HEK293 (cell line): ENCODE results near the gene TMEM220.

Experiments used
- CTCF ChIA-PET: fragments of 350-600 bp; formaldehyde crosslinking; extraction: SDS; loops from one replicate; lab custom pipeline; 2021; ENCODE audit warnings: antibody characterized with exemption; lab: Yijun Ruan, JAX
- POLR2A ChIA-PET: fragments of 300-600 bp; formaldehyde crosslinking; extraction: SDS; loops from one replicate; lab custom pipeline; 2020; ENCODE audit warnings: antibody characterized with exemption, inconsistent platforms; lab: Yijun Ruan, JAX
- H3K27ac ChIP-seq: fragments of 200-500 bp; sonication (Bioruptor generic); 2 replicates; pipeline ENCODE4 v1.5.1; 2014; ENCODE audit warnings: low read depth, low read length, control low read depth, inconsistent platforms; ENCODE audit errors: extremely low read depth
- H3K36me3 ChIP-seq, 2 experiments: fragments of 200-500 bp in 1 of 2; sonication (Bioruptor generic) in 1 of 2; 1 replicate in 1 of 2; 2 replicates in 1 of 2; pipeline ENCODE4 v1.5.1; 2014 to 2017; ENCODE audit warnings: inconsistent platforms in 2 of 2, low read length in 2 of 2; ENCODE audit not compliant: control insufficient read depth in 2 of 2, insufficient read depth in 1 of 2
- H3K4me1 ChIP-seq: fragments of 200-500 bp; sonication (Bioruptor generic); 2 replicates; pipeline ENCODE4 v1.5.1; 2014; ENCODE audit warnings: mild to moderate bottlenecking, low read length, inconsistent platforms; ENCODE audit not compliant: control insufficient read depth, insufficient read depth
- H3K4me3 ChIP-seq: 2 replicates; pipeline ENCODE4 v1.5.1; 2011; ENCODE audit warnings: low read depth, mild to moderate bottlenecking, control low read depth, low read length, moderate library complexity
- H3K9me3 ChIP-seq: fragments of 200-500 bp; sonication (Bioruptor generic); 2 replicates; pipeline ENCODE4 v1.5.1; 2014; ENCODE audit warnings: low read depth, low read length, inconsistent platforms; ENCODE audit not compliant: control insufficient read depth, insufficient read depth
- BCL6B ChIP-seq: fragments of 450-650 bp; formaldehyde crosslinking; IDR thresholded peaks from 2 replicates; pipeline ENCODE4 v1.5.1; 2017; ENCODE audit warnings: missing biosample characterization, missing genetic modification characterization
- CTCF ChIP-seq: fragments of 450-650 bp; formaldehyde crosslinking; IDR thresholded peaks from 2 replicates; pipeline ENCODE4 v1.5.1; 2016; ENCODE audit warnings: missing biosample characterization, missing genetic modification characterization
- EGR2 ChIP-seq: fragments of 450-650 bp; formaldehyde crosslinking; IDR thresholded peaks from 2 replicates; pipeline ENCODE4 v1.5.1; 2016; ENCODE audit warnings: low read depth, missing biosample characterization, missing genetic modification characterization
- FEZF1 ChIP-seq: fragments of 450-650 bp; formaldehyde crosslinking; IDR thresholded peaks from 2 replicates; pipeline ENCODE4 v1.5.1; 2016; ENCODE audit warnings: missing biosample characterization, missing genetic modification characterization
- GLIS2 ChIP-seq: fragments of 450-650 bp; formaldehyde crosslinking; IDR thresholded peaks from 2 replicates; pipeline ENCODE4 v1.5.1; 2016; ENCODE audit warnings: missing biosample characterization, missing genetic modification characterization
- HOXA7 ChIP-seq: sonication (generic); formaldehyde crosslinking; IDR thresholded peaks from 2 replicates; pipeline ENCODE4 v1.8.1; 2022; ENCODE audit warnings: missing genetic modification reagents, borderline replicate concordance
- SALL2 ChIP-seq: fragments of 450-650 bp; formaldehyde crosslinking; IDR thresholded peaks from 2 replicates; pipeline ENCODE4 v1.5.0; 2017; ENCODE audit warnings: missing biosample characterization, mild to moderate bottlenecking, missing genetic modification characterization, borderline replicate concordance
- SETDB1 ChIP-seq: IDR thresholded peaks from one replicate; pipeline ENCODE4 v1.6.1; 2017; ENCODE audit warnings: mild to moderate bottlenecking, low read length, moderate library complexity, mixed read lengths; ENCODE audit not compliant: insufficient read length
- TCF7L2 ChIP-seq: IDR thresholded peaks from 2 replicates; pipeline ENCODE4 v1.6.1; 2011; ENCODE audit warnings: low read depth, mild to moderate bottlenecking, inconsistent platforms, low read length, moderate library complexity, borderline replicate concordance
- ZBTB8A ChIP-seq: fragments of 450-650 bp; formaldehyde crosslinking; IDR thresholded peaks from 2 replicates; pipeline ENCODE4 v1.5.1; 2016; ENCODE audit warnings: missing biosample characterization, missing genetic modification characterization
- ZNF155 ChIP-seq: fragments of 450-650 bp; formaldehyde crosslinking; IDR thresholded peaks from 2 replicates; pipeline ENCODE4 v1.5.1; 2016; ENCODE audit warnings: missing biosample characterization, missing genetic modification characterization
- ZNF174 ChIP-seq: fragments of 450-650 bp; formaldehyde crosslinking; IDR thresholded peaks from 2 replicates; pipeline ENCODE4 v1.5.0; 2017; ENCODE audit warnings: missing biosample characterization, mild to moderate bottlenecking, missing genetic modification characterization
- ZNF23 ChIP-seq: fragments of 450-650 bp; formaldehyde crosslinking; IDR thresholded peaks from 2 replicates; pipeline ENCODE4 v1.5.1; 2016; ENCODE audit warnings: missing biosample characterization, missing genetic modification characterization, borderline replicate concordance
- ZNF366 ChIP-seq: fragments of 450-650 bp; formaldehyde crosslinking; conservative IDR thresholded peaks from 2 replicates; pipeline ENCODE4 v1.5.1; 2016; ENCODE audit warnings: missing biosample characterization, missing genetic modification characterization
- ZNF423 ChIP-seq: fragments of 450-650 bp; formaldehyde crosslinking; IDR thresholded peaks from 2 replicates; pipeline ENCODE4 v1.5.1; 2016; ENCODE audit warnings: missing biosample characterization, missing genetic modification characterization
- ZNF433 ChIP-seq: fragments of 450-650 bp; formaldehyde crosslinking; IDR thresholded peaks from 2 replicates; pipeline ENCODE4 v1.5.1; 2016; ENCODE audit warnings: missing biosample characterization, missing genetic modification characterization, low read depth
- ZNF501 ChIP-seq: fragments of 450-650 bp; formaldehyde crosslinking; IDR thresholded peaks from 2 replicates; pipeline ENCODE4 v1.5.1; 2016; ENCODE audit warnings: missing biosample characterization, missing genetic modification characterization
- ZNF555 ChIP-seq: fragments of 450-650 bp; formaldehyde crosslinking; conservative IDR thresholded peaks from 2 replicates; pipeline ENCODE4 v1.5.1; 2017; ENCODE audit warnings: missing biosample characterization, mild to moderate bottlenecking, missing genetic modification characterization, inconsistent platforms
- ZNF600 ChIP-seq: fragments of 450-650 bp; formaldehyde crosslinking; IDR thresholded peaks from 2 replicates; pipeline ENCODE4 v1.5.1; 2016; ENCODE audit warnings: missing biosample characterization, missing genetic modification characterization
- ZNF610 ChIP-seq: fragments of 450-650 bp; formaldehyde crosslinking; IDR thresholded peaks from 2 replicates; pipeline ENCODE4 v1.5.1; 2016; ENCODE audit warnings: missing biosample characterization, missing genetic modification characterization, borderline replicate concordance
- ZNF624 ChIP-seq: fragments of 450-650 bp; formaldehyde crosslinking; IDR thresholded peaks from 2 replicates; pipeline ENCODE4 v1.5.1; 2017; ENCODE audit warnings: missing biosample characterization, missing genetic modification characterization

The TMEM220 gene

GRCh38 chr17:10772425-10773380 lies 42.9 kb upstream of the TMEM220 start:
- H3K27ac ChIP-seq, result no peak overlapping the region
- no peaks in the 10 kb centered on the region for H3K4me1 ChIP-seq
- H3K9me3 ChIP-seq, result no peaks in the 10 kb centered on the region
- CTCF ChIA-PET, result interaction anchor here (0.6 to 2.9 kb wide), 19 partner anchors 9 to 1234 kb away, joined by 3 to 21 read pairs (median 4); no protein-coding TSS in a partner anchor
- TF ChIP-seq CTCF (tag by site-specific recombination) (peak; percentile 46; the same call in 1 of the 2 replicates), SETDB1 (peak; percentile 63), SALL2 (tag by site-specific recombination) (no peak)
- POLR2A ChIA-PET, result no interaction called here
- no peak overlapping the region for H3K4me3 ChIP-seq
- no peaks in the 10 kb centered on the region for H3K36me3 ChIP-seq

- no peaks in the 10 kb centered on the region; the same call in 1 of the 2 replicates for H3K9me3 ChIP-seq
- CTCF ChIA-PET, result interaction anchor here (2.9 kb wide), 1 partner anchor 74 kb away, joined by 21 read pairs; no protein-coding TSS in a partner anchor
- H3K4me3 ChIP-seq, result no peak overlapping the region
- POLR2A ChIA-PET, result no interaction called here
- TF ChIP-seq ZNF174 (tag by site-specific recombination), result no peak
- TF ChIP-seq ZNF23 (tag by site-specific recombination), result no peak
- TF ChIP-seq BCL6B, result no peak
- TF ChIP-seq SETDB1, result no peak
- TF ChIP-seq HOXA7 (CRISPR knock-in tag), result no peak
- TF ChIP-seq EGR2 (tag by site-specific recombination), result no peak
- no peaks in the 10 kb centered on the region for H3K4me1 ChIP-seq
- H3K27ac ChIP-seq, result no peak overlapping the region
- H3K36me3 ChIP-seq, result no peaks in the 10 kb centered on the region
Measured at GRCh38 chr17:10771148-10771547, 41.3 kb upstream of the TMEM220 start.

GRCh38 chr17:10769840-10770239 lies 40.0 kb upstream of the TMEM220 start:
- no peaks in the 10 kb centered on the region for H3K4me1 ChIP-seq
- TF ChIP-seq ZNF433 (tag by site-specific recombination) (no peak), TCF7L2 (no peak), ZNF624 (tag by site-specific recombination) (no peak), ZBTB8A (tag by site-specific recombination) (no peak)
- TF ChIP-seq, all 188 proteins: peak for 0
- H3K27ac ChIP-seq, result no peak overlapping the region
- no peak overlapping the region for H3K4me3 ChIP-seq
- H3K36me3 ChIP-seq, result no peaks in the 10 kb centered on the region
- H3K9me3 ChIP-seq, result no peaks in the 10 kb centered on the region; the same call in 1 of the 2 replicates
- POLR2A ChIA-PET, result no interaction called here
- CTCF ChIA-PET, result interaction anchor here (0.5 to 1.1 kb wide), 2 partner anchors 74 to 139 kb away, joined by 3 to 4 read pairs; no protein-coding TSS in a partner anchor

- CTCF ChIA-PET, result interaction anchor here (0.7 to 1.7 kb wide), 2 partner anchors 31 to 103 kb away, joined by 3 to 4 read pairs; no protein-coding TSS in a partner anchor
- Histone ChIP-seq H3K4me3 (no peak overlapping the region), H3K36me3 (no peaks in the 10 kb centered on the region), H3K9me3 (no peaks in the 10 kb centered on the region; the same call in 1 of the 2 replicates), H3K4me1 (no peaks in the 10 kb centered on the region), H3K27ac (no peak overlapping the region)
- POLR2A ChIA-PET, result no interaction called here
- TF ChIP-seq GLIS2 (tag by site-specific recombination) (no peak), FEZF1 (no peak), ZNF423 (tag by site-specific recombination) (no peak), ZNF600 (tag by site-specific recombination) (no peak), ZNF610 (tag by site-specific recombination) (no peak), ZNF155 (tag by site-specific recombination) (no peak), ZNF501 (tag by site-specific recombination) (no peak), ZNF555 (tag by site-specific recombination) (no peak), ZNF366 (tag by site-specific recombination) (no peak)
Measured at GRCh38 chr17:10768750-10769251, 39.0 kb upstream of the TMEM220 start.
